Erythroblast (primary cell): ENCODE results near the gene AP1G2.

Source experiments
- GATA1 ChIP-seq: IDR thresholded peaks from 2 replicates; pipeline ENCODE4 v1.6.1; 2011; ENCODE audit warnings: low read depth, mild to moderate bottlenecking, control low read depth, low read length, moderate library complexity
- POLR2A ChIP-seq: IDR thresholded peaks from 2 replicates; pipeline ENCODE4 v1.6.1; 2011; ENCODE audit warnings: mild to moderate bottlenecking, low read length

DNA sequence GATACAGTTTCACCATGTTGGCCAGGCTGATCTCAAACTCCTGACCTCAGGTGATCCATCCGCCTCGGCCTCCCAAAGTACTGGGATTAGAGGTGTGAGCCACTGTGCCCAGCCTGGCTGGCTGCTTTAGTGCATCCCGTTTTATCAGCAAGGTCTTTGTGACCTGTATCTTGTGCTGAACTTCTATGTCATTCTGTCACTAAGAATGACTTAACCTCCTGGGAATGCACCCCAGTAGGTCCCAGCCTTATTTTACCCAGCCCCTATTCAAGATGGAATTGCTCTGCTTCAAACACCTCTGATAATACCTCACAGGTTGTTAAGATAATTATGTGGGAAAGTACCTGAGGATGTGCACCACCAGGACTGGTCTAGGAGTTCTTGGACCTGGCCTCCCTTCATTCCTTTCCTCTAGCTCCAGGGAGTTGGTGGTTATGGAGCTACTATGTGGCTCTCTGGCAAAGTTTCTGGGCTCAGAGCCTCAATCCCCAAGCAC lies 37.1 kb upstream of the AP1G2 start:
- TF ChIP-seq POLR2A = no peak
- no peak for TF ChIP-seq GATA1
